Left lobe of liver (tissue), 2 donors: ENCODE measurements around the gene MAT2A. TPM values are rescaled to one million over a fixed set of nuclear protein-coding genes. Genes with fewer than 3 reads are reported as not detected.
"Not testable (repeated sequence)": the region's sequence is repeated elsewhere in the genome, so short reads cannot be mapped to it uniquely, and the experiment has no call there.

Experiments
- ATAC-seq: fragments of 200-7000 bp; cut with Tn5 transposase; one replicate; pipeline ENCODE4 v1.9.1; 2020; ENCODE audit warnings: mild to moderate bottlenecking, moderate library complexity
- DNase-seq: peaks from one replicate; pipeline ENCODE4 v3.0.0-alpha.2; 2020; ENCODE audit warnings: low spot score
- total RNA-seq: library from RNA; stranded (reverse); gene quantifications from one replicate; pipeline ENCODE4 v1.2.1, GENCODE V29; 2021
- donor health status: DM: no; HTN: no; CAD: no; lungs with moderate emphysema.
- donor health status: DM: no; HTN: yes; CAD: no.

MAT2A gene
- total RNA-seq, 1 donor from 2014 or later, result 76.6 TPM

DNA sequence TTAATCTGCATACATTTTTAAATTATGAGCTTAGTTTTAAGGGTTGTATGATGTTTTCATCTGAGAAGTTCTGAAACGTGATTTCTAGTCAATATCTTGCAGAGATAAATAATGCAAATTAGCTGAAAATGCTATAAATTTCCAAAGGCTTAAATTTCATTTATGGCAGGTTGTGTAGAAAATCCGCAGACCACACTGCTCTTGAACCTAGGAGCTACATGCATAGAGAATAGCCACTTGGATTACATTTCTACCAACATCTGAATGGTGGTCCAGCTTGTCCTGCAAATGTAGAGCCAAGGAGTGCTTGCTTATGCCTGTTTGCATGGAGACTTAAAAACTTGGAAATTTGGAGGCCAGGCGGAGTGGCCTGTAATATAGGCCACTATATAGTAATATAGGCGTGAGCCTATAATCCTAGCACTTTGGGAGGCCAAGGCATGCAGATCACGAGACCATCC lies 6.8 kb downstream of the MAT2A start:
- peak; percentile 9 for ATAC-seq

GRCh38 chr2:85547089-85547858 lies 8.3 kb downstream of the MAT2A start:
- peak; percentile 3 for ATAC-seq
- no peak for DNase-seq

More for the DNA sequence above, 6.8 kb downstream of the MAT2A start:
- DNase-seq, result no peak

- DNase-seq (no peak), ATAC-seq (no peak)
Observed at GRCh38 chr2:85547859-85548607, 9.1 kb downstream of the MAT2A start.

GRCh38 chr2:85548608-85548900 lies 9.6 kb downstream of the MAT2A start:
- DNase-seq (no peak), ATAC-seq (no peak)

DNA sequence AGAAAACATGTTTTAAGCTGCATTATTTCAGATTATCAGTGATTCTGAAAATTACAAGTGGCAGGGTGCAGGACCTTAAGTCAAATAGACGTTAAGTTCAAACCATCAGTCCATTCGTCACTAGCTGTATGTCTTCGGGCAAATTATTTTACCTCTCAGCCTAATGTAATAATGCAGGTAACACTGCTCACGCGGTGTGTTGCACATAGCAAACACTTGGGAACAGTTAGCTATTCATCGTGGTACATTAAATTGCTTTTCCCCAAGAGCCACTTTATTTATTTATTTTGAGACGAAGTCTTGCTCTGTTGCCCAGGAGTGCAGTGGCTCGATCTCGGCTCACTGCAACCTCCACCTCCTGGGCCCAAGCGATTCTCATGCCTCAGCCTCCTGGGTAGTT lies 10.1 kb downstream of the MAT2A start:
- DNase-seq (no peak), ATAC-seq (no peak)

- ATAC-seq (no peak), DNase-seq (no peak)
Observed at GRCh38 chr2:85549826-85550225, 10.9 kb downstream of the MAT2A start.

GRCh38 chr2:85550486-85550885 lies 11.5 kb downstream of the MAT2A start:
- DNase-seq (no peak), ATAC-seq (no peak)

GRCh38 chr2:85551698-85552678 lies 13.0 kb downstream of the MAT2A start:
- peak; percentile 80 for DNase-seq
- ATAC-seq, result peak; percentile 83

DNA sequence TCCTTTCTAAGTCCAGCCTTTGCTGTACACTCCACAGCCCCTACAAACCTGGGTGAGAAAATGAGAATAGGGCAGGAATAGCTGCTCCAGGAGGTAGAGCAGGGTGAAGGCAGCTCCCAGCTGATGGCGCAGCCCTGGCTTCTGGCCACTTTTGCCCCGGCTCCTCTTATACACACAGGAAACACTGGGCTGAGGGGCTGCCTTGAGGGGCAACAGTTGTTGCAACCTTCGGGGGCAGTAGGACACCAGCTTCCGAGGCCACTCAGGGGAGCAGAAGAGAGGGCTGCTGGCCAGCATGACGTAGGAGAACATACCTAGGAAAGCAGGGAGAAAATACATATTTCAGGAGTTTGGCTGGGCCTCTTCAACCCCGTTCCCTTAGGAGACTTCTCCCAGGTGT lies 14.2 kb downstream of the MAT2A start:
- no peak for ATAC-seq

GRCh38 chr2:85554980-85555612 lies 16.1 kb downstream of the MAT2A start:
- no peak for ATAC-seq
- DNase-seq, result no peak

More for the DNA sequence above, 14.2 kb downstream of the MAT2A start:
- DNase-seq, result no peak

- DNase-seq, result no peak
- ATAC-seq, result no peak
Observed at GRCh38 chr2:85557130-85557529, 18.2 kb downstream of the MAT2A start.

GRCh38 chr2:85558160-85558559 lies 19.2 kb downstream of the MAT2A start:
- DNase-seq, result no peak
- no peak for ATAC-seq

DNA sequence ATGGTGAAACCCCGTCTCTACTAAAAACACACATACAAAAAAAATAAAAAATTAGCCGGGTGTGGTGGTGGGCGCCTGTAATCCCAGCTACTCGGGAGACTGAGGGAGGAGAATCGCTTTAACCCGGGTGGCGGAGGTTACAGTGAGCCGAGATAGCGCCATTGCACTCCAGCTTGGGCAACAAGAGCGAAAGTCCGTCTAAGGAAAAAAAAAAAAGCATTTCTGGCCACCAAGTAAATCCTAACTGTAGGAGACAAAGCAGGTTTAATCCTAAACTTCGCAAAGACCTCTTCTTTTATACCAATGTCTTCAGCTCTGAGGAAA lies 21.4 kb downstream of the MAT2A start:
- ATAC-seq, DNase-seq: not testable (repeated sequence)

DNA sequence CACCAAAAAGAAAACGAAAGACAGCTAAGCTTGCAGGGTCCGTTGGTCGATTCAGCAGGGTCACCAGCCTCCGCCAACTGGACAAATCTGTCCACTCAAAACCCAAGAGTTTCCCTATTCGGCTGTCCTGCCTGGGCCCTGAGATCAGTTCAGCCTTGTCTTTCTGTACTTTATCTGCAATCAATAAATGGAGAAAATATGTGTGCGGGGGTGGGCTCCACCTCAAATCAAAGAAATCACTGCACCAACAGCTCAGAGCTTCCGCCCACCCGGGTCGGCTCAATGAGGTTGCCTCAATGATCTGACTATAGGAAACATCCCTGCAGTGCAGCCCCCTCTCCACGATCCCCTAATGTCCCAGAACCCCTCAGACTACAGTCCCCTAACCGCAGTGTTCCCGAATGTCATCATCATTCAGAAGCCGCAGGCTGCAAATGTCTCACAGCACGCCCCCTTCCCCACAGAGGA lies 21.9 kb downstream of the MAT2A start:
- ATAC-seq, result peak; percentile 1
- DNase-seq, result no peak

GRCh38 chr2:85561280-85562212 lies 22.6 kb downstream of the MAT2A start, which contains the start of gene GGCX:
TSS of gene GGCX (minus strand) at chr2:85561493. CDS start at chr2:85561428, 65 bp downstream.
- ATAC-seq (peak; percentile 86), DNase-seq (peak; percentile 98)

DNA sequence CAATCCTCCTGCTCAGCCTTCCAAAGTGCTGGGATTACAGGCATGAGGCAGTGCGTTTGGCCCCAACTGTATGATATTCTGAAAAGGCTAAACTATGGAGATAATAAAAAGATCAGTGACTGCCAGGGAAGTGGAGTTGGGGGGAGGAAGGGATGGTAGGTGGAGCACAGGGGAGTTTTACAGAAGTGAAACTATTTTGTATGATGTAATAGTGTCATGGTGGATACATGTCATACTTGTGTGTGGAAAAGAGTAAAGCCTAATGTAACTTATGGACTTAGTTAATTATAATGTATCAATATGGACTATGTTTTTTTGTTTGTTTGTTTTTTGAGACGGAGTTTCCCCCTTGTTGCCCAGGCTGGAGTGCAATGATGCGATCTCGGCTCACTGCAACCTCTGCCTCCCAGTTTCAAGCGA lies 25.2 kb downstream of the MAT2A start:
- ATAC-seq (no peak), DNase-seq (no peak)

GRCh38 chr2:85566265-85566664 lies 27.3 kb downstream of the MAT2A start:
- DNase-seq, result no peak
- no peak for ATAC-seq

DNA sequence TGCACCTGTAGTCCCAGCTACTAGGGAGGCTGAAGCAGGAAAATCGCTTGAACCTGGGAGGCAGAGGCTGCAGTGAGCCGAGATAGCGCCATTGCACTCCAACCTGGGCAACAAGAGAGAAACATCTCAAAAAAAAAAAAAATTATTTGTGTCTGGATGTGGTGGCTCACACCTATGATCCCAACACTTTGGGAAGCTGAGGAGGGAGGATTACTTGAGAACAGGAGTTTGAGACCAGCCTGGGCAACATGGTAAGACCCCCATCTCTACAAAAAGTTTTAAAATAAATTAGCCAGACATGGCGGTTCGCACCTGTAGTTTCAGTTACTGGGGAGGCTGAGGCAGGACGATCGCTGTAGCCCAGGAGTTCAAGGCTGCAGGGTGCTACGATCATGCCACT lies 36.8 kb downstream of the MAT2A start:
- ATAC-seq (no peak), DNase-seq (no peak)

- ATAC-seq, result no peak
- DNase-seq, result no peak
Observed at GRCh38 chr2:85577063-85577385, 38.1 kb downstream of the MAT2A start.
